Type B pancreatic cell (in vitro differentiated cells): ENCODE data around the gene SCYL2. TPM values are rescaled to one million over a fixed set of nuclear protein-coding genes. Genes with fewer than 3 reads are reported as not detected.

Source experiments
- DNase-seq: peaks from one replicate; pipeline ENCODE4 v3.0.0; 2021; ENCODE audit warnings: mixed read lengths; ENCODE audit not compliant: unreplicated experiment; ENCODE audit errors: extremely low spot score
- H3K27ac Mint-ChIP-seq: 2 replicates; pipeline ENCODE4 v1.8.0; 2021; ENCODE audit warnings: mild to moderate bottlenecking, mixed read lengths
- H3K27me3 Mint-ChIP-seq: 2 replicates; pipeline ENCODE4 v1.8.0; 2021; ENCODE audit warnings: mixed read lengths
- H3K36me3 Mint-ChIP-seq: 2 replicates; pipeline ENCODE4 v1.8.0; 2021; ENCODE audit warnings: mixed read lengths
- H3K4me1 Mint-ChIP-seq: one replicate; pipeline ENCODE4 v1.8.0; 2021; ENCODE audit warnings: mixed read lengths; ENCODE audit not compliant: unreplicated experiment
- H3K4me3 Mint-ChIP-seq: 2 replicates; pipeline ENCODE4 v1.8.0; 2021; ENCODE audit warnings: mild to moderate bottlenecking, mixed read lengths
- H3K9me3 Mint-ChIP-seq: 2 replicates; pipeline ENCODE4 v1.8.0; 2021; ENCODE audit warnings: mixed read lengths
- total RNA-seq: library from RNA; stranded (reverse); gene quantifications from 2 replicates; pipeline ENCODE4 v1.2.1, GENCODE V29; 2021; ENCODE audit warnings: low replicate concordance
- TF ChIP-seq, protein P1 (sequence below): fragments of 200-600 bp; sonication (generic); conservative IDR thresholded peaks from 2 replicates; pipeline ENCODE4 v1.5.0; 2021; ENCODE audit warnings: antibody characterized with exemption, mild to moderate bottlenecking

SCYL2 gene
- total RNA-seq, 1 donor from 2014 or later = 53.9 TPM

DNA sequence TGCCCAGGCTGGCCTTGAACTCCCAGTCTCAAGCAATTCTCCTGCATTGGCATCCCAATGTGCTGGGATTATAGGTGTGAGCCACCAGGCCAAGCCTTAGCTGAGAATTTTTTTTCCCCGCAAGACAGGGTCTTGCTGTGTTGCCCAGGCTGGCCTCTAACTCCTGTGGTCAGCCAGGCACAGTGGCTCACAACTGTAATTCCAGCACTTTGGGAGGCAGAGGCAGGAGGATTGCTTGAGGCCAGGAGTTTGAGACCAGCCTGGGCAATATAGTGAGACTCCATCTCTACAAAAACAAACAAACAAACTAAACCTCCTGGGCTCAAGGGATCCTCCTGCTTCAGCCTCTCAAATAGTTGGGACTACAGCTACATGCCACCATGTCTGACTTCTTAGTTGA lies 27.4 kb upstream of the SCYL2 start:
- Mint-ChIP-seq H3K4me3 (no peak overlapping the region), H3K9me3 (peaks cover 5% of the 10 kb centered on the region), H3K27me3 (no peaks in the 10 kb centered on the region), H3K4me1 (no peaks in the 10 kb centered on the region), H3K27ac (no peak overlapping the region), H3K36me3 (peaks cover 5% of the 10 kb centered on the region)
- DNase-seq = no peak
- TF ChIP-seq, protein P1, sequence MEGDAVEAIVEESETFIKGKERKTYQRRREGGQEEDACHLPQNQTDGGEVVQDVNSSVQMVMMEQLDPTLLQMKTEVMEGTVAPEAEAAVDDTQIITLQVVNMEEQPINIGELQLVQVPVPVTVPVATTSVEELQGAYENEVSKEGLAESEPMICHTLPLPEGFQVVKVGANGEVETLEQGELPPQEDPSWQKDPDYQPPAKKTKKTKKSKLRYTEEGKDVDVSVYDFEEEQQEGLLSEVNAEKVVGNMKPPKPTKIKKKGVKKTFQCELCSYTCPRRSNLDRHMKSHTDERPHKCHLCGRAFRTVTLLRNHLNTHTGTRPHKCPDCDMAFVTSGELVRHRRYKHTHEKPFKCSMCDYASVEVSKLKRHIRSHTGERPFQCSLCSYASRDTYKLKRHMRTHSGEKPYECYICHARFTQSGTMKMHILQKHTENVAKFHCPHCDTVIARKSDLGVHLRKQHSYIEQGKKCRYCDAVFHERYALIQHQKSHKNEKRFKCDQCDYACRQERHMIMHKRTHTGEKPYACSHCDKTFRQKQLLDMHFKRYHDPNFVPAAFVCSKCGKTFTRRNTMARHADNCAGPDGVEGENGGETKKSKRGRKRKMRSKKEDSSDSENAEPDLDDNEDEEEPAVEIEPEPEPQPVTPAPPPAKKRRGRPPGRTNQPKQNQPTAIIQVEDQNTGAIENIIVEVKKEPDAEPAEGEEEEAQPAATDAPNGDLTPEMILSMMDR = no peak

DNA sequence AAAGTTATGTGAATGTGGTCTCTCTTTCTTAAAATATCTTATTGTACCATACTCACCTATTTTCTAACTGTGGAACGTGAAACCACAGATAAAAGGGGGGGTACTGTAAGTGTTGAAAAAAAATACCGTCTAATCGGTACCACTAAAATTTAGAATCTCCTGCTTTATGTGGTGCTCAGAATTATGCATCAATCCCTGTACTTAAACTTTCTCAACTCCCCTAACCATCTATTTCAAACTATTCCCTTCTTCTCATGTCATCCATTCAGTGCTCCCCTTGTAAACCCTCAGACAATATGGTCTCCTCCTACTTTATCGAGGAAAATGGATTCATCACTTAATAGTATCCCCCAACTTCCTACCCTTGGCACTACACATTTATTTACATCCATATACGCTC lies 23.8 kb upstream of the SCYL2 start:
- TF ChIP-seq, protein P1 = no peak
- DNase-seq = no peak
- no peak overlapping the region for H3K27ac Mint-ChIP-seq

DNA sequence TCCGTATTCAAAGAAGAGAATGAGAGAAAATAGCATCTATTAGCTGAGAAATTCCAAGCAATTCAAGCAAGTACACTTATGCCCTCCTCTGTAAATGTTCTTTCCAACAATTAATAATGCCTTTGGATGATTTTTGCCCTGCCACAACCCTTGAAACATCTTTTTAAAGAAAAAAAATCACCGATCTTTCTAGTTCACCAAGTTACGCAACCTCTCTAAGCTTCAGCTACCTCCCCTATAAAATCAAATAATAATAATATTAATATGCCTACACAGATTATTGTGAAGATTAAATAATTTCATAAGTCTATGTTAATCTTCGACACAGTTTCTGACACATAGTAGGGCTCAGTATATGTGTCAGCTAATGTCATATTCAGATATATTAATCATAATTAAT lies 19.2 kb upstream of the SCYL2 start:
- no peak overlapping the region for H3K27ac Mint-ChIP-seq
- TF ChIP-seq, protein P1 = no peak

More for the DNA sequence above, 23.8 kb upstream of the SCYL2 start:
- Mint-ChIP-seq H3K27me3 (no peaks in the 10 kb centered on the region), H3K4me3 (no peak overlapping the region), H3K36me3 (no peaks in the 10 kb centered on the region), H3K4me1 (no peaks in the 10 kb centered on the region), H3K9me3 (no peaks in the 10 kb centered on the region)

DNA sequence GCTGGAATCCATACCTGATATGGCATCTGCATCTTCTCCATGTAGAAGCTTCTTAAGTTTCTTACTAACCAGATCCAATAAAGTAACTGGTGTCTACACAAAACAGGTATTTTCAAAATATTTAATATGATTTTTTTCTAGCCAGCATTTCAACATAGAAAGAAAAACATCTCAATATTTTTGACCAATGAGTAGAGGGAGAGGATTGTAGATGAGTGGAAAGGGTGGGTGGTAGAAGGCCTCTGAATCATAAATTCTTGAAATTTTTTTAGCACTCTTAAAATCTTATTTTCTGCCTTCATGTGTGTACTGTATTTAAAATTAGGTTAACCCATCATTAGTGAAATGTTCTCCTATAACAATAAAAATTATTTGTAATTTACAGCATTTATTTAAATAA lies 18.1 kb upstream of the SCYL2 start:
- Mint-ChIP-seq H3K4me1 (no peaks in the 10 kb centered on the region), H3K36me3 (no peaks in the 10 kb centered on the region), H3K27ac (no peak overlapping the region), H3K4me3 (no peak overlapping the region), H3K27me3 (no peaks in the 10 kb centered on the region), H3K9me3 (no peaks in the 10 kb centered on the region)
- TF ChIP-seq, protein P1 = no peak
- no peak for DNase-seq

More for the DNA sequence above, 19.2 kb upstream of the SCYL2 start:
- H3K9me3 Mint-ChIP-seq = no peaks in the 10 kb centered on the region
- no peaks in the 10 kb centered on the region for H3K27me3 Mint-ChIP-seq
- H3K36me3 Mint-ChIP-seq = no peaks in the 10 kb centered on the region
- no peak for DNase-seq
- H3K4me1 Mint-ChIP-seq = no peaks in the 10 kb centered on the region
- no peak overlapping the region for H3K4me3 Mint-ChIP-seq

DNA sequence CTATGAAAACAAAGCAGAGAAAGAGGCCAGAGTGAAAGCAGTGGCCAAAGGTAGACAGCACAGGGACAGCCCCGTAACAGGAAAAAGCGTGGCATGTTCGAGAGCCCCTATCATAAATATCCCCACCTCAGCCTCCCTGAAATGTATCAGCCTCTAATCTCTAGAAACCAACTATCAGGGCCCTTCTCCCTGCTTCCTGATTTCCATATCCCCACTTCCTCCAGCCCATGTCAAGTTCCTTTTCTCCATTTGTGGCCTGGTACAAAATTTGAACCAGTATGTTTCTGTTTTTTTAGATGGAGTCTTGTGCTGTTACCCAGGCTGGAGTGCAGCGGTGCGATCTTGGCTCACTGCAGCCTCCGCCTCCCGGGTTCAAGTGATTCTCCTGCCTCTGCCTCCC lies 17.0 kb upstream of the SCYL2 start:
- Mint-ChIP-seq H3K27ac (no peak overlapping the region), H3K9me3 (no peaks in the 10 kb centered on the region), H3K4me3 (no peak overlapping the region)

More for the DNA sequence above, 17.0 kb upstream of the SCYL2 start:
- DNase-seq = no peak
- Mint-ChIP-seq H3K27me3 (no peaks in the 10 kb centered on the region), H3K36me3 (no peaks in the 10 kb centered on the region), H3K4me1 (peaks cover 1% of the 10 kb centered on the region)
- TF ChIP-seq, protein P1 = no peak
